Esophagus squamous epithelium (tissue), 5 donors: ENCODE data around the gene C4A. TPM values are rescaled to one million over a fixed set of nuclear protein-coding genes. Genes with fewer than 3 reads are reported as not detected.
"Not testable (repeated sequence)": the region's sequence is repeated elsewhere in the genome, so short reads cannot be mapped to it uniquely, and the experiment has no call there.

Experiments
- DNase-seq: peaks from one replicate; lab custom pipeline; 2025; lab: John Stamatoyannopoulos, UW
- H3K27ac ChIP-seq, 4 donors: fragments of 200-600 bp; sonication (generic); one replicate each; pipeline ENCODE4 v1.5.1; 2016 to 2019; ENCODE audit warnings: mild to moderate bottlenecking in 1 of 4
- H3K27me3 ChIP-seq, 4 donors: fragments of 200-600 bp; sonication (generic); 1 replicate in 3 of 4; 2 replicates in 1 of 4; pipeline versions ENCODE4 v1.5.1 to v1.6.0; 2017 to 2021; ENCODE audit warnings: antibody characterized with exemption in 1 of 4
- H3K36me3 ChIP-seq, 3 donors: fragments of 200-600 bp; sonication (generic); one replicate each; pipeline ENCODE4 v1.5.1; 2016 to 2019
- H3K4me1 ChIP-seq, 3 donors: fragments of 200-600 bp; sonication (generic); one replicate each; pipeline ENCODE4 v1.5.1; 2017 to 2019
- H3K4me3 ChIP-seq, 4 donors: fragments of 200-600 bp; sonication (generic); 1 replicate in 3 of 4; 2 replicates in 1 of 4; pipeline ENCODE4 v1.5.1; 2016 to 2019; ENCODE audit warnings: mild to moderate bottlenecking in 2 of 4, moderate library complexity in 1 of 4
- H3K9me3 ChIP-seq, 3 donors: fragments of 200-600 bp; sonication (generic); one replicate each; pipeline ENCODE4 v1.5.1; 2016 to 2019
- CTCF ChIP-seq, 6 experiments: fragments of 450-650 bp in 4 of 6; fragments of 200-600 bp in 2 of 6; sonication (generic) in 2 of 6; IDR thresholded peaks; one replicate each; pipeline ENCODE4 v1.5.1; 2016 to 2019; ENCODE audit warnings: antibody characterized with exemption in 6 of 6, mild to moderate bottlenecking in 4 of 6, moderate library complexity in 4 of 6
- POLR2A ChIP-seq, 4 donors: fragments of 450-650 bp; IDR thresholded peaks; one replicate each; pipeline ENCODE4 v1.6.1; 2017; ENCODE audit warnings: antibody characterized with exemption in 4 of 4, mild to moderate bottlenecking in 4 of 4, moderate library complexity in 3 of 4
- WGBS, 2 donors: methylation state at CpG; one replicate each; pipeline ENCODE4 v1.1.5; 2018; 5-methylcytosine and 5-hydroxymethylcytosine counted together
- intact Hi-C: fragments of 100-400 bp; cut with DNase I; formaldehyde crosslinking; loops from one replicate; pipeline ENCODE4 v1.15.0; 2022
- total RNA-seq, 4 donors: library from RNA; depleted of rRNA; stranded (reverse); fragments of >200 nt; gene quantifications; one replicate each; pipeline ENCODE4 v1.1.0, GENCODE V29; 2016
- donor health status: DM: yes; HTN: yes; CAD: no.

The C4A gene
- total RNA-seq, 4 donors from 2014 or later = 2.0 to 11.8 (median 5.2) TPM

GRCh38 chr6:31979238-31979898, 2.5 kb upstream of the C4A start:
- H3K4me3 ChIP-seq = no peak overlapping the region
- no peaks in the 10 kb centered on the region for H3K9me3 ChIP-seq
- WGBS, 2 donors = 83 to 93% methylated on average over 3 of the region's 3 CpGs
- no peaks in the 10 kb centered on the region for H3K27me3 ChIP-seq
- no peak for DNase-seq
- no peak for TF ChIP-seq CTCF (IDR thresholded peaks at IDR 0.05)
- TF ChIP-seq POLR2A (IDR thresholded peaks at IDR 0.05) = no peak
- intact Hi-C loops = no loop called here
- H3K27ac ChIP-seq = no peak overlapping the region
- H3K4me1 ChIP-seq = no peaks in the 10 kb centered on the region
- H3K36me3 ChIP-seq = peaks cover 0 to 22% (median 0%) of the 10 kb centered on the region in 3 donors

- H3K9me3 ChIP-seq, H3K4me3 ChIP-seq, H3K27ac ChIP-seq, H3K27me3 ChIP-seq, DNase-seq, H3K4me1 ChIP-seq, intact Hi-C loops: not testable (repeated sequence)
- H3K36me3 ChIP-seq = peaks cover 0 to 22% (median 0%) of the 10 kb centered on the region in 3 donors
- WGBS, 2 donors = 77 to 94% methylated on average over 4 of the region's 13 CpGs
These were observed 1.5 kb upstream of the C4A start for GRCh38 chr6:31980195-31980876.

GRCh38 chr6:31980998-31981397, 859 bp upstream of the C4A start:
- H3K4me1 ChIP-seq, DNase-seq, H3K27ac ChIP-seq, H3K9me3 ChIP-seq, H3K4me3 ChIP-seq, H3K27me3 ChIP-seq, intact Hi-C loops: not testable (repeated sequence)
- peaks cover 0 to 22% (median 0%) of the 10 kb centered on the region in 3 donors for H3K36me3 ChIP-seq
- no CpG with 5 or more reads among the region's 5 CpGs for WGBS, 2 donors

GRCh38 chr6:31989363-31989762, 7.5 kb downstream of the C4A start:
- intact Hi-C loops, H3K4me1 ChIP-seq, DNase-seq, H3K4me3 ChIP-seq, H3K36me3 ChIP-seq, H3K27me3 ChIP-seq, H3K27ac ChIP-seq, H3K9me3 ChIP-seq: not testable (repeated sequence)
- no CpG with 5 or more reads among the region's 10 CpGs for WGBS, 2 donors

GRCh38 chr6:31994421-31994820, 12.6 kb downstream of the C4A start:
- H3K27ac ChIP-seq, H3K9me3 ChIP-seq, H3K4me3 ChIP-seq, DNase-seq, H3K27me3 ChIP-seq, intact Hi-C loops, H3K4me1 ChIP-seq, H3K36me3 ChIP-seq: not testable (repeated sequence)
- no CpG with 5 or more reads among the region's 14 CpGs for WGBS, 2 donors

- H3K27ac ChIP-seq, H3K36me3 ChIP-seq, H3K27me3 ChIP-seq, DNase-seq, H3K4me1 ChIP-seq, H3K4me3 ChIP-seq, intact Hi-C loops, H3K9me3 ChIP-seq: not testable (repeated sequence)
- WGBS, 2 donors = no CpG with 5 or more reads among the region's 6 CpGs
These were observed 14.5 kb downstream of the C4A start for GRCh38 chr6:31996385-31996784.

GRCh38 chr6:32002546-32003268, 20.9 kb downstream of the C4A start:
- H3K27me3 ChIP-seq, H3K36me3 ChIP-seq, H3K4me3 ChIP-seq, H3K4me1 ChIP-seq, H3K27ac ChIP-seq, DNase-seq, H3K9me3 ChIP-seq, intact Hi-C loops: not testable (repeated sequence)
- WGBS, 2 donors = no CpG with 5 or more reads among the region's 15 CpGs

- H3K4me3 ChIP-seq, DNase-seq, H3K36me3 ChIP-seq, intact Hi-C loops, H3K4me1 ChIP-seq, H3K27ac ChIP-seq, H3K27me3 ChIP-seq, H3K9me3 ChIP-seq: not testable (repeated sequence)
- WGBS, 2 donors = no CpG with 5 or more reads among the region's 7 CpGs
These were observed 21.4 kb downstream of the C4A start for GRCh38 chr6:32003301-32003700.

- DNase-seq, H3K27me3 ChIP-seq, H3K4me1 ChIP-seq, H3K36me3 ChIP-seq, H3K27ac ChIP-seq, H3K9me3 ChIP-seq, intact Hi-C loops, H3K4me3 ChIP-seq: not testable (repeated sequence)
- WGBS, 2 donors = 68% methylated on average over 3 of the region's 4 CpGs; no CpG with 5 or more reads in 1 of the 2 donors
These were observed 22.5 kb downstream of the C4A start for GRCh38 chr6:32004393-32004792.

GRCh38 chr6:32004864-32005537, 23.1 kb downstream of the C4A start:
- DNase-seq, intact Hi-C loops: not testable (repeated sequence)

GRCh38 chr6:32005538-32005880, 23.7 kb downstream of the C4A start:
- WGBS, 2 donors = 14% methylated on average over 1 of the region's 9 CpGs; no CpG with 5 or more reads in 1 of the 2 donors
- H3K27ac ChIP-seq, H3K4me3 ChIP-seq, DNase-seq, H3K27me3 ChIP-seq, H3K36me3 ChIP-seq, H3K9me3 ChIP-seq, intact Hi-C loops, H3K4me1 ChIP-seq: not testable (repeated sequence)

More at GRCh38 chr6:32004864-32005537, 23.1 kb downstream of the C4A start:
- H3K4me3 ChIP-seq, H3K27me3 ChIP-seq, H3K36me3 ChIP-seq, H3K27ac ChIP-seq, H3K4me1 ChIP-seq, H3K9me3 ChIP-seq: not testable (repeated sequence)
- 57% methylated on average over 8 of the region's 13 CpGs; no CpG with 5 or more reads in 1 of the 2 donors for WGBS, 2 donors
